Activated T-helper 1 cell treated with anti-CD3 and anti-CD28 coated beads, Interleukin-2, amount 50 U/mL, for 16 hours (primary cell): Measurements from ENCODE around the gene CLDN6.
A peak's percentile ranks its signal among the peaks of the same experiment; 100 is the strongest.

Source experiments
- DNase-seq, 2 donors: peaks; one replicate each; pipeline ENCODE4 v3.0.0-alpha.2; 2020; ENCODE audit warnings: low read depth in 1 of 2, low spot score in 1 of 2

The CLDN6 gene

DNA sequence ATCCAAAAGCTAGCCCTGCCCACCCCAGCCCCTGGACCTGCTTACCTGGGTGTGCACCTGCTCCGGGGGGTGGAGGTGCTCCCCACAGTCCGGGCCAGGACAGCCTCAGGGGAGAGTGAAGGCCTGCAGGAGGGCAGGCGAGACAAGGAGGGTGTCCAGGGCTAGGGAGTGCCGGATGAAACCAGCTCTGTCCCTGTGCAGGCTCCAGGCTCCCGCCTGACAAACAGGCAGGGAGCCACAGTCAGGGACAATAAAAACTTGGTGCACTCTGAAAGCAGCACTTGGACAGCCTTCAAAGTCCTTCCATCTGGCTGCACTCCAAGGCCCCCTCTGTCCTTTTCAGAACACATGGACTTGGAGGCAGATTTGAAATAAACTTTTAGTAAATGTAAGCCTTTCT, 44.9 kb downstream of the CLDN6 start:
- DNase-seq: no peak

GRCh38 chr16:2971985-2972784, 45.8 kb downstream of the CLDN6 start:
- no peak for DNase-seq

DNA sequence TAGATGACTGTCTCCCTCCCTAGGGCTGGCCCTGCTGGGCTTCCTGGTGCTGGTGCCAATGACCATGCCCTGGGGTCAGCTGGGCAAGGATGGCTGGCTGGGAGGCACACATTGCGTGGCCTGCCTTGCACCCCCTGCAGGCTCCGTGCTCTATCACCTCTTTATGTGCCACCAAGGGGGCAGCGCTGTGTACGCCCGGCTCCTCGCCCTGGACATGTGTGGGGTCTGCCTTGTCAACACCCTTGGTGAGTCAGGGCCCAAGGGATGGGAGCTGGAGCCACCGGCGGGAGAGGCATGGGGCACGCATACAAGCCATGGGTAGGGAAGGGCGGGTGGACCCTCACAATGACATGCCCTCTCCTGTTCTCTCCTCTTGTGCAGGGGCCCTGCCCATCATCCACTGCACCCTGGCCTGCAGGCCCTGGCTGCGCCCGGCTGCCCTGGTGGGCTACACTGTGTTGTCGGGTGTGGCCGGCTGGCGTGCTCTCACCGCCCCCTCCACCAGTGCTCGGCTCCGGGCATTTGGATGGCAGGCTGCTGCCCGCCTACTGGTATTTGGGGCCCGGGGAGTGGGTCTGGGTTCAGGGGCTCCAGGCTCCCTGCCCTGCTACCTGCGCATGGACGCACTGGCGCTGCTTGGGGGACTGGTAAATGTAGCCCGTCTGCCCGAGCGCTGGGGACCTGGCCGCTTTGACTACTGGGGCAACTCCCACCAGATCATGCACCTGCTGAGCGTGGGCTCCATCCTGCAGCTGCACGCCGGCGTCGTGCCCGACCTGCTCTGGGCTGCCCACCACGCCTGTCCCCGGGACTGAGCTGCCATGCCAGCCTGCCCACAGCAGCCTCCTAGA, 46.6 kb downstream of the CLDN6 start:
- no peak for DNase-seq

- no peak for DNase-seq
Observed at GRCh38 chr16:2970563-2970962, 47.4 kb downstream of the CLDN6 start.

DNA sequence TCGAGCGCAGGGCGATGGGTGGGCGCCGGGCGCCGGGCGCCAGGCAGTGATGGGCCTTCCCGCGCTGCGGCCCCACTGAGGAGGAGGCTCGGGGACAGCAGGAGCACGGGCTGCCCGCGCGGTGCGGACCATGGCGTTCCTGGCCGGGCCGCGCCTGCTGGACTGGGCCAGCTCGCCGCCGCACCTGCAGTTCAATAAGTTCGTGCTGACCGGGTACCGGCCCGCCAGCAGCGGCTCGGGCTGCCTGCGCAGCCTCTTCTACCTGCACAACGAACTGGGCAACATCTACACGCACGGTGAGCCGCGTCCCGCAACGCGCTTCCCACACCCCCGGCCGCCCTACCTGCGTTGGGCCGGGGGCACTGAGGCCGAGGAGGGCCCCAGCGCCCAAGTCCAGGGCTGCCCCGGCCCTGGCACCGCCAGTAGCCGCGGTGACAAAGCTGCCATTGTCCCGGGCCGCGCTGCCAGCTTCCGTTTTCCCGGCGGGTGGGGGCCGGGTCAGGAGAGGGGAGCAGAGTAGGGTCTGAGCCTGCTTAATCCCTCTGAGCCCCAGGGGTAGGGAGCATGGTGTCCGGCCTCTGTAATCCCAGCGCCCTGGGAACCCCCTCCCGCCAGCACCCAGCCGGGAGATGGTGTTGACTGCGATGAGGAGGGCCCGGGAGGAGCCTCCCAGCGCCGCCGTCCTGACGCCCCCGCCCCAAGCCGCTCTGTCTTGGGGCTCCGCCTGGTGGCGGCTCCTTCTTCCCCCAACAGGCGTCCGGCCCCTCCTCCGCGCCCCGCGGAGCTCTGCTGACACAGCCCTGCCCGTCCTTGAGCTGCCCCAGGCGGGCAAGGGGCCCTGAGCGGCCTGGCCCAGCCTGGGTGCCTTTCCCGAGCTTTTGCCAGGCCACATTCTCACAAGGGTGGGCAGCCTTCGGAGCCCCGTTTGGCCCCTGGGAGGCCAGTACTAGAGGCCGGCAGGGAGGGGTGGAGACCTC, 48.1 kb downstream of the CLDN6 start:
- peak; percentile 20 to 59 for DNase-seq

DNA sequence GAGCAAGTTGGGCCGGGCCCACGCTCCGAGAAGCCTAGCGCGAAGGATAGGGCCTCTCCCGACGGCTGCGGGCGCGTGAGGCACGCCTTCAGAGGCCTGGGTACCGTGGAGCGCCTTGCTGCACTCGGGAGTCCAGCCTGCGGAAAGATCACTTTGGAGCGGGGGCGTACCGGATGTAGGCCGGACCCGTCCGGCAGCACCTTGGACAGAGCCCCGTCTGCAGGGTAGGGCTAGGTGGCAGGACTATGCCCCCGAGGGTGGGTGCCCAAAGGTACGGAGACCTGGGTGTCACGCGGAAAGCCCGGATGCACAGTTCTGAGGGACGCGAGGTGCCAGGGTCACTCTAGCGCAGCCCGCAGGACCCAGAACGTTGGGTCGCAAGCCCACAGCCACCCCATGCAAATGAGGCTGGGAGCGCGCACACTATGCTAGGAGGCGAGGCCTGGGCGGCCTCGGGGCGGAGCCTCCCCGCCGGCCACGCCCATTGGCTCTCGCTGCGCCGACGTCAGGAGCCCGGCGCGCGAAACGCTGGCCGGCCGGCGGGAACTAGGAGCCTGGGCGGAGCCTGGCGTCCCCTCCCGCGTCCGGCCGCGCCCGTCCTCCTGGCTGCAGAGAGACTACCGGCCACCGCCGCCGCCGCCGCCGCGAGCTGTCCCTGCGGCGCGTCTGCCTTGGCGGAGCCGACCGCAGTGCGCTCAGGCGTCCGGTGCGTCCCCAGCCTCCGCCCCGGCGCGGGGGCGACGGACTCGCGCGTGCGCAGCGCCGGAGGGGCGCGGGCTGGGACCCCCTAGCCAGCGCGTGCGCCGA, 49.0 kb downstream of the CLDN6 start, which contains the start of gene PAQR4:
TSS of gene PAQR4 (plus strand) at position 611 of the 807 bp plus-strand sequence. CDS start 327 bp downstream, outside the sequence.
- DNase-seq: peak; percentile 35 to 62

- no peak for DNase-seq
Observed at GRCh38 chr16:2968368-2968737, 49.6 kb downstream of the CLDN6 start.

DNA sequence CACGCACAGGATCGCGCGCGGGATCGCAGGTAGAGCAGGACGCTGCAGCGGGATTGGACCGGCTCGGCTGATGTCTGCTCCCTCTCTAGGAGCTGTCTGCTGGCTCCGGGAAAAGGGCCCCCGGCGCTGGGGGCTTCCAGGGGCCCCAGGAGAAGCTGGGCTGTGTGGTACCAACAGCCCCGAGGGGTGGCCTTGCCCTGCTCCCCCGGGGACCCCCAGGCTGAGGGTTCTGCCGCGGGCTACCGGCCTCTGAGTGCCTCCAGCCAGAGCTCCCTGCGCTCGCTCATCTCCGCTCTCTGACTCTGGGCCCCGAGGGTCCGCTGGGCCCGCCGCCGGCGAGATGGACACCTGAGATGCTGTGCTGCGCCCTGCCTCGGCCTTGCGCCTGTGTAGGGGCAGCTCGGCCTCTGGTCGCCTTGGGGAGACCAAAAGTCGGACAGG, 50.2 kb downstream of the CLDN6 start:
- no peak for DNase-seq

- DNase-seq: no peak
Observed at GRCh38 chr16:2967211-2967631, 50.8 kb downstream of the CLDN6 start.

DNA sequence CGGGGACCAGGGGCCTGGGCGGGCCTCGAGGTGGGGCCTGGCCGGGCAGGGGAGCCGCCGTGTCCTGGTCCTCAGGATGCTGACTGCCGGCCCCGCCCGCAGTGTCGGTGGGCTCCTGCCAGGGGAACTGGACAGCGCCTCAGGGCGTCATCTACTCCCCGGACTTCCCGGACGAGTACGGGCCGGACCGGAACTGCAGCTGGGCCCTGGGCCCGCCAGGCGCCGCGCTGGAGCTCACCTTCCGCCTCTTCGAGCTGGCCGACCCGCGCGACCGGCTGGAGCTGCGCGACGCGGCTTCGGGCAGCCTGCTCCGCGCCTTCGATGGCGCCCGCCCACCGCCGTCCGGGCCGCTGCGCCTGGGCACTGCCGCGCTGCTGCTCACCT, 51.2 kb downstream of the CLDN6 start:
- DNase-seq: no peak

DNA sequence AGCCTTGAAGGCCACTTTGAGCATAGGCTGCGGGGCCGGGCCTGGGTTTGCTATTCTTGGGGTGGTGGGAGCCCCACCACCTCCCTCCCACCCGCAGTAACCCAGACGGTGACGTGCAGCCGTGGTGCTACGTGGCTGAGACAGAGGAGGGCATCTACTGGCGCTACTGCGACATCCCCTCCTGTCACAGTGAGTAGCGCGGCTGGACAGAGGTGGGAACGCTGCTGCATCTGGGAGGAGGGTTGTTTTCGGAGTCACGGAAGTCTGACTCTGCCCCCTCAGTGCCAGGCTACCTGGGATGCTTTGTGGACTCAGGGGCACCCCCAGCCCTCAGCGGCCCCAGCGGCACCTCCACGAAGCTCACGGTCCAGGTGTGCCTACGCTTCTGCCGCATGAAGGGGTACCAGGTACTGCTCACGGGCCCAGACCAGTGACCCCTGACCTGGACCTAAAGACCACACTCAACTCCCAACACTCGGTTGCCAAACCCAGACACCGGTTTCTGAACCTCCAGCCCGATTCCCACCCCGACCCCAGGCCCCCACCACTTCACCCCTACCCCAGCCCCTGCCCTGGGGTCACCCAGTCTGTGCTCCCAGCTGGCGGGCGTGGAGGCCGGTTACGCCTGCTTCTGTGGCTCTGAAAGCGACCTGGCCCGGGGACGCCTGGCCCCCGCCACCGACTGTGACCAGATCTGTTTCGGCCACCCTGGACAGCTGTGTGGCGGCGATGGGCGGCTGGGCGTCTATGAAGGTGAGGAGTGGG, 51.8 kb downstream of the CLDN6 start:
- DNase-seq: no peak
